ENCODE results near the gene COLQ.

COLQ gene

DNA sequence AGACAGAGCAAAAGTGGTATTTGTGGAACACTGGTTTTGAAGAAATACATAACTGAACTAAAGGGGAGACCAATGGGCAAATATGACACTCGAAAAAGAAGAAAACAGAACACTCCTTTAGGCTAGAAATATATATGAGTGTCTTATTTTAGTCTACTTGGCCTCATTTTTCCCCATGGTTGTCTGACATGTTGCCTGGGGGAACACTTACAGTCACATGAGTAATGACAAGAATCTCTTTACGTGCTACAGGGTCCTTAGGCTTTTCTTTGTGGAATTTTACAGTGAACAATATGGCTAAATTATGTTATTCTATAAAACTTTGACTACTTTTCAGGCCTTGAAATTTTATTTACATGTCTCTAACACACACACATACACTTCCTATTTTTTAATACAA is 111.7 kb downstream of the COLQ start:
- no peak for DNase-seq

DNA sequence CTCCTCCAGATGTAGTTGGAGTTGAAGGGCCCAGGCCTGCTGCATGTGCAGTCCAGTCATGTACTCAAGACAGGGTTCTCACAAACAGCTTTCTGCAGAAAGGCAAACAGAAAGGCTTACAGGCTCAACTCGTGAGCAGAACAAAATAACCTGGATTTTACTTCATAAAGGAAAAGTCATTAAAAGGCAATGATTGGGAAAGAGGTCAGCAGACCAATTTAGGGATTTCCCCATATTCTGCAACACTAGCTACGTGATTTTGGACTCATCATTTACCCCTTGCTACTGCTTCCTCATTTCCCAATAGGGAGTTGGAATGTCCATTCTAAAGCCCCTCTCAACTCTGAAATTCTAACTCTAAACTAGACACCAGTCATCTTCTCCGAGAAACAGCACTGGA is 112.3 kb downstream of the COLQ start:
- no peak for DNase-seq

DNA sequence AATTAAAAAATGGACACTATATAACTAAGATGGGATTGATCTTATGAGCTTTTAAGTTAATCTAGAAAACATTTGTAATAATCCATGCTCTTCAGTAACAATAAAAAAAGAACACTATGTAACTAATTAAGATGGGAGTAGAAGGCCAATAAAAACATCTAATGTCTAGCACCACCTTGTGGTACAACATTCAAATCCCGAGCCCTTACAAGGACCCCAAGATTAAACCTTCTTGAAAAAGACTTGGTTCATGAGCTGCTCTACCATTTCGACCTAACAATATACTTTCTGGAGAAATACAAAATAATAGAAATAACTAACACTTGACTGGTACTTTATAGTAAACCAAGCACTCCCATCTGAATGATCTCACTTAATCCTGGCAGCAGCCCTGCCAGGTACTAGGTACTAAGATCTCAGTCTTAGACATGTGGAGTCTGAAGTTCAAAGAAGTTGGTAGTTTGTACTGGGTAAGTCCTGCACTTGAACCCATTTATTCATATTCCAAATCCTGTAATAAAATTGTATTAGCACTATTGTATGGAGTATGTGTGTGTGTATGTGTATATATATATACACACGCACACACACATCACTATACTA is 116.0 kb downstream of the COLQ start:
- peak in 1 of 2 experiments; percentile 57 for DNase-seq

DNA sequence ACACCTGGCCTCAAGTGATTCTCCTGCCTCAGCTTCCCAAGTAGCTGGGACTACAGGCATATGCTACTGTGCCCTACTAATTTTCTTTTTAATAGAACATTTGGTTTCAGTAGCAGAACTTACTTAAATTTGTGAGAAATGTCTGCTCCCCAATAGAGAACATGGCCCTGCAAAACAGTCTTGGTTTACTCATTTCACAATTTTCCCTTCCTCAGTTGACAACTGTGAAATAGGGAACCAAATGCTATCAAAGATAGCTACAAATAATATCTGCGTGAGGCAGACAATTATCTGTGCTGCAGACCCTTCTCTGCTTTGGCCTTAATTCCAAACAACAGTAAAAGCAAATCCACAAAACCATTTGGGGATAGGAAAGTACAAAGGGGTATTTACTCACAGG is 116.7 kb downstream of the COLQ start:
- DNase-seq, result no peak

DNA sequence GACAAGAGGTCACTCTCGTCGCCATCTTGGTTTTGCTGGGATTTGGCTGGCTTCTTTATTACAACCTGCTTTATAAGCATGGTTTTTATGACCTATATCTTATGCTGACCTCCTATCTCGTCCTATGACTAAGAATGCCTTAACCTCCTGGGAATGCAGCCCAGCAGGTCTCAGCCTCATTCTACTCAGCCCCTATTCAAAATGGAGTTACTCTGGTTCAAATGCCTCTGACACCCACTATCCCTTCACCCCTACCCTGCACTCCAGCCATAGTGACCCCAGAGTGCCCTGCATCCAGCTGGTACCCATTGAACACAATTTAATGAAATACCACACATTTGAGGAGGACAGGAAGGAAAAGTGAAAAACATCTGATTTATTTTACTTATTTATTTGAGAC is 117.5 kb downstream of the COLQ start:
- no peak for DNase-seq

DNA sequence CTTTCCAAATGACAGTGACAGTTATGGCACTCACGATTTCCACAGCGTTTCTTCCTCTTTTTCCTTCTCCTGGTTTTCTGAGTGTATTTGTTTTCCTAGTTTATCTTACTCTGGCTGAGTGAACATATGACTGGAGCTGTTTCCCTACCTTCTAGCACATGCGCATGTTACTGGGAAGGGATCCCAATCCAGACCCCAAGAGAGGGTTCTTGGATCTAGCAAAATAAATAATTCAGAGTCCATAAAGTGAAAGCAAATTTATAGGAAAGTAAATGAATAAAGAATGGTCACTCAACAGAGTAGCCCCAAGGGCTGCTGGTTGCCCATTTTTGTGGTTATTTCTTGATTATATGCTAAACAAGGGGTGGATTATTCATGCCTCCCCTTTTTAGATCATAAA is 118.0 kb downstream of the COLQ start:
- no peak for DNase-seq

DNA sequence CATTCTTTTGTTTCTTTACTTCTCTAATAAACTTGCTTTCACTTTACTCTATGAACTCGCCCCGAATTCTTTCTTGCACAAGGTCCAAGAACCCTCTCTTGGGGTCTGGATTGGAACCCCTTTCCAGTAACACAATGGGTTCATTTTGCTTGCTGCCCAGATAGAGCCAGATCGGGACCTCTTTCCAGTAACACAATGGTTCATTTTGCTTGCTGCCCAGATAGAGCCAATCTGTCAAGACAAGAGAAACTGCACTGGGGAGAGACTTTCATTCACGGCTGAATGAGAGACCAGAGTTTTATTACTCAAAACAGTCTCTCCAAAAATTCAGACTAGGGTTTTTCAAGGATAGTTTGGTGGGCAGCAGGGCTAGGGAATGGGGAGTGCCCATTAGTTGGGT is 119.6 kb downstream of the COLQ start:
- DNase-seq, result no peak

Measured in NCI-H526 (cell line).